ENCODE measurements around the gene ANXA2R. TPM values are rescaled to one million over a fixed set of nuclear protein-coding genes. Genes with fewer than 3 reads are reported as not detected.
A peak's percentile ranks its signal among the peaks of the same experiment; 100 is the strongest.

Gene ANXA2R
- total RNA-seq, 1 experiment from 2014 or later = 6.2 TPM

- DNase-seq (ENCODE audit: low read depth, low spot score) (peak; percentile 86), ATAC-seq (peak; percentile 74)
- Histone ChIP-seq H3K4me3 (ENCODE audit: low read depth in 2 of 2, low read length in 2 of 2) (peak overlapping the region; percentile 62 to 94), H3K36me3 (ENCODE audit: control insufficient read depth, insufficient read depth, low read length) (peaks cover 5% of the 10 kb centered on the region), H3K27me3 (ENCODE audit: control insufficient read depth, insufficient read depth, low read length) (no peaks in the 10 kb centered on the region), H3K27ac (ENCODE audit: low read length) (peak overlapping the region; percentile 100), H3K4me1 (ENCODE audit: control insufficient read depth, insufficient read depth, low read length) (peaks cover 13% of the 10 kb centered on the region), H3K9me3 (ENCODE audit: control insufficient read depth, insufficient read depth, low read depth, low read length) (no peaks in the 10 kb centered on the region)
- CTCF ChIA-PET = interaction anchor here (0.6 kb wide), 1 partner anchor 888 kb away, joined by 11 read pairs; no protein-coding TSS in a partner anchor
- TF ChIP-seq POLR2AphosphoS5 (IDR thresholded peaks at IDR 0.05; ENCODE audit: low read depth, low read length) (peak; percentile 78), REST (IDR thresholded peaks at IDR 0.05; ENCODE audit: insufficient read depth in 1 of 2, low read depth in 2 of 2, low read length in 1 of 2) (no peak), TCF7L2 (IDR thresholded peaks at IDR 0.05; ENCODE audit: low read depth, low read length) (no peak), CTCF (IDR thresholded peaks at IDR 0.05) (no peak), SIN3A (IDR thresholded peaks at IDR 0.05; ENCODE audit: borderline replicate concordance, insufficient read depth, low read depth, low read length) (peak; percentile 42)
- BruUV-seq (replicated peaks) = no TSS peak
- in situ Hi-C loops (cut with HindIII; ENCODE audit: low pct_unique_long_range_greater_than_20kb, low sequenced_read_pairs) = no loop called here
- POLR2A ChIA-PET = interaction anchor here (0.6 kb wide), 1 partner anchor 15 kb away, joined by 10 read pairs; no protein-coding TSS in a partner anchor
- intact Hi-C loops (cut with micrococcal nuclease; ENCODE audit: unreplicated experiment) = no loop called here
Measured at GRCh38 chr5:43066799-43067741, 27.0 kb upstream of the ANXA2R start.

- BruUV-seq (replicated peaks) = no TSS peak
- TF ChIP-seq SIN3A (IDR thresholded peaks at IDR 0.05; ENCODE audit: borderline replicate concordance, insufficient read depth, low read depth, low read length) (no peak), POLR2AphosphoS5 (IDR thresholded peaks at IDR 0.05; ENCODE audit: low read depth, low read length) (no peak), TCF7L2 (IDR thresholded peaks at IDR 0.05; ENCODE audit: low read depth, low read length) (no peak), REST (IDR thresholded peaks at IDR 0.05; ENCODE audit: insufficient read depth in 1 of 2, low read depth in 2 of 2, low read length in 1 of 2) (no peak), CTCF (IDR thresholded peaks at IDR 0.05) (no peak)
- in situ Hi-C loops (cut with HindIII; ENCODE audit: low pct_unique_long_range_greater_than_20kb, low sequenced_read_pairs) = no loop called here
- POLR2A ChIA-PET = interaction anchor here (0.6 kb wide), 1 partner anchor 115 kb away, joined by 6 read pairs; no protein-coding TSS in a partner anchor
- Histone ChIP-seq H3K4me3 (ENCODE audit: low read depth in 2 of 2, low read length in 2 of 2) (peak overlapping the region; percentile 62 to 94), H3K4me1 (ENCODE audit: control insufficient read depth, insufficient read depth, low read length) (peaks cover 22% of the 10 kb centered on the region), H3K27ac (ENCODE audit: low read length) (peak overlapping the region; percentile 100), H3K36me3 (ENCODE audit: control insufficient read depth, insufficient read depth, low read length) (peaks cover 3% of the 10 kb centered on the region; the same call in 1 of the 2 replicates), H3K9me3 (ENCODE audit: control insufficient read depth, insufficient read depth, low read depth, low read length) (no peaks in the 10 kb centered on the region), H3K27me3 (ENCODE audit: control insufficient read depth, insufficient read depth, low read length) (no peaks in the 10 kb centered on the region)
- CTCF ChIA-PET = no interaction called here
- DNase-seq (ENCODE audit: low read depth, low spot score) (peak; percentile 59), ATAC-seq (peak; percentile 49)
- intact Hi-C loops (cut with micrococcal nuclease; ENCODE audit: unreplicated experiment) = loop anchor here (2.0 kb wide), 1 partner anchor 23 kb away; no protein-coding TSS in a partner anchor
Measured at GRCh38 chr5:43065948-43066798, 26.1 kb upstream of the ANXA2R start.

Measured in Panc1 (cell line).